B cell (primary cell): Measurements from ENCODE around the gene STIM1.

ENCODE experiments used
- EZH2 ChIP-seq: IDR thresholded peaks from 2 replicates; pipeline ENCODE4 v1.6.1; 2012; ENCODE audit warnings: borderline replicate concordance, low read depth, mild to moderate bottlenecking, moderate library complexity, low read length; ENCODE audit not compliant: insufficient read depth, poor library complexity, severe bottlenecking
- TF ChIP-seq, protein P1 (sequence below): fragments of 200-600 bp; IDR thresholded peaks from one replicate; pipeline ENCODE4 v1.8.0; 2022; ENCODE audit warnings: antibody characterized with exemption, mild to moderate bottlenecking

DNA sequence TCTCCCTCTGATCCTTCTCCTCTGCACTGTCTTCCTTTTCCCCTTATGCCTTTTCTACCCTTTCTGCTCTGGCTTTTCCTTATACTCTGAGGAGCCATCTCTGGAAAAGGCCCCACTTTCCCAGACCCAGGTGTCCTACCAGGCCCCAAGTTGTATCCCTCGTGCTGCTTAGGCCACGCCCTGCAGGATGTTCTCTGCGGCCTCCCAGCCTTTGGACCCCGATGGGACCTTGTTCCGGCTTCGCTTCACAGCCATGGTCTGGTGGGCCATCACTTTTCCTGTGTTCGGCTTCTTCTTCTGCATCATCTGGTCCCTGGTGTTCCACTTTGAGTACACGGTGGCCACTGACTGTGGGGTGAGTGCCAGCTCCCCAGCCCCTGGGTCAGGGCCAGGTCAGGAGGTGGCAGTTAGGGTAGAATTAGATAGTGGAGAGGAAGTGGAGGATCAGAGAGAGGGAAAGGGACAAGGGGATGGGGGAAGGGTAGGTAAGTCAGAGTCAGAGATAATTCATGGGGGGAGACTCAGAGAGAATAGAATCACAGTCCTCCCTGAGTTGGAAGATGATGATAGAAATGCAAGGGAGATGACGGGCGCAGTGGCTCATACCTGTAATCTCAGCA is 38.2 kb upstream of the STIM1 start:
- TF ChIP-seq, protein P1, sequence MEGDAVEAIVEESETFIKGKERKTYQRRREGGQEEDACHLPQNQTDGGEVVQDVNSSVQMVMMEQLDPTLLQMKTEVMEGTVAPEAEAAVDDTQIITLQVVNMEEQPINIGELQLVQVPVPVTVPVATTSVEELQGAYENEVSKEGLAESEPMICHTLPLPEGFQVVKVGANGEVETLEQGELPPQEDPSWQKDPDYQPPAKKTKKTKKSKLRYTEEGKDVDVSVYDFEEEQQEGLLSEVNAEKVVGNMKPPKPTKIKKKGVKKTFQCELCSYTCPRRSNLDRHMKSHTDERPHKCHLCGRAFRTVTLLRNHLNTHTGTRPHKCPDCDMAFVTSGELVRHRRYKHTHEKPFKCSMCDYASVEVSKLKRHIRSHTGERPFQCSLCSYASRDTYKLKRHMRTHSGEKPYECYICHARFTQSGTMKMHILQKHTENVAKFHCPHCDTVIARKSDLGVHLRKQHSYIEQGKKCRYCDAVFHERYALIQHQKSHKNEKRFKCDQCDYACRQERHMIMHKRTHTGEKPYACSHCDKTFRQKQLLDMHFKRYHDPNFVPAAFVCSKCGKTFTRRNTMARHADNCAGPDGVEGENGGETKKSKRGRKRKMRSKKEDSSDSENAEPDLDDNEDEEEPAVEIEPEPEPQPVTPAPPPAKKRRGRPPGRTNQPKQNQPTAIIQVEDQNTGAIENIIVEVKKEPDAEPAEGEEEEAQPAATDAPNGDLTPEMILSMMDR, result no peak
- TF ChIP-seq EZH2, result no peak
